Fibroblast of lung (primary cell): ENCODE measurements around the gene PLA1A. TPM values are rescaled to one million over a fixed set of nuclear protein-coding genes. Genes with fewer than 3 reads are reported as not detected.

ENCODE experiments used
- DNase-seq, 2 donors: peaks; one replicate each; pipeline versions ENCODE4 v3.0.0 to v3.0.0-alpha.2; 2010; ENCODE audit warnings: low read depth in 2 of 2
- H2AFZ ChIP-seq: 2 replicates; pipeline ENCODE4 v1.5.1; 2012; ENCODE audit warnings: low read length, control low read depth, inconsistent platforms
- H3K27ac ChIP-seq: 2 replicates; pipeline ENCODE4 v1.5.1; 2011; ENCODE audit warnings: low read length, control low read depth; ENCODE audit not compliant: insufficient read depth
- H3K27me3 ChIP-seq: 2 replicates; pipeline ENCODE4 v1.5.1; 2011; ENCODE audit warnings: mild to moderate bottlenecking, low read length; ENCODE audit not compliant: control insufficient read depth, insufficient read depth
- H3K36me3 ChIP-seq: 2 replicates; pipeline ENCODE4 v1.5.1; 2011; ENCODE audit warnings: low read length; ENCODE audit not compliant: control insufficient read depth, insufficient read depth
- H3K4me1 ChIP-seq: 2 replicates; pipeline ENCODE4 v1.5.1; 2011; ENCODE audit warnings: low read length; ENCODE audit not compliant: control insufficient read depth, insufficient read depth; ENCODE audit errors: extremely low read depth
- H3K4me2 ChIP-seq: 2 replicates; pipeline ENCODE4 v1.5.1; 2011; ENCODE audit warnings: low read length, control low read depth; ENCODE audit not compliant: insufficient read depth; ENCODE audit errors: extremely low read depth
- H3K4me3 ChIP-seq, 4 experiments: fragments of 200-600 bp in 1 of 4; sonication (generic) in 1 of 4; replicated peaks in 1 of 4; 2 replicates each; pipeline ENCODE4 v1.5.1; 2011 to 2016; ENCODE audit warnings: low read length in 4 of 4, low read depth in 3 of 4, mild to moderate bottlenecking in 3 of 4, control low read depth in 2 of 4, inconsistent platforms in 1 of 4, mixed read lengths in 1 of 4; ENCODE audit not compliant: insufficient read depth in 1 of 4; ENCODE audit errors: control extremely low read depth in 1 of 4
- H3K79me2 ChIP-seq: 2 replicates; pipeline ENCODE4 v1.5.1; 2012; ENCODE audit warnings: mild to moderate bottlenecking, low read length, inconsistent platforms; ENCODE audit not compliant: control insufficient read depth, insufficient read depth
- H3K9ac ChIP-seq: 2 replicates; pipeline ENCODE4 v1.5.1; 2011; ENCODE audit warnings: mild to moderate bottlenecking, low read length, control low read depth; ENCODE audit not compliant: insufficient read depth
- H3K9me3 ChIP-seq: 2 replicates; pipeline ENCODE4 v1.5.1; 2012; ENCODE audit warnings: low read depth, low read length; ENCODE audit not compliant: control insufficient read depth, insufficient read depth
- H4K20me1 ChIP-seq: 2 replicates; pipeline ENCODE4 v1.5.1; 2011; ENCODE audit warnings: low read length; ENCODE audit not compliant: control insufficient read depth, insufficient read depth; ENCODE audit errors: extremely low read depth
- EZH2 ChIP-seq: IDR thresholded peaks from 2 replicates; pipeline ENCODE4 v1.5.1; 2012; ENCODE audit warnings: low read length, control low read depth, mild to moderate bottlenecking; ENCODE audit errors: missing control alignments
- polyA minus RNA-seq: library from RNA; depleted of rRNA, polyadenylated mRNA; stranded (reverse); fragments of >200 nt; gene quantifications from 2 replicates; pipeline ENCODE4 v1.2.3, GENCODE V29; 2011; ENCODE audit warnings: low replicate concordance
- polyA plus RNA-seq, 2 donors: library from polyadenylated mRNA; depleted of rRNA in 1 of 2; stranded (reverse) in 1 of 2; unstranded in 1 of 2; fragments of >200 nt; gene quantifications; 2 replicates each; pipeline ENCODE4 v1.2.1, GENCODE V29; 2011 to 2012; ENCODE audit warnings: missing spikeins in 1 of 2
- total RNA-seq: library from RNA; depleted of rRNA; stranded (reverse); fragments of >200 nt; gene quantifications from 2 replicates; pipeline ENCODE4 v1.2.1, GENCODE V29; 2014
- TF ChIP-seq, protein P1 (sequence below), 2 donors: IDR thresholded peaks in 1 of 2; conservative IDR thresholded peaks in 1 of 2; 1 replicate in 1 of 2; 2 replicates in 1 of 2; pipeline ENCODE4 v1.5.1; 2011 to 2012; ENCODE audit warnings: low read length in 2 of 2, control low read depth in 1 of 2, inconsistent platforms in 1 of 2, low read depth in 1 of 2, mild to moderate bottlenecking in 1 of 2

The PLA1A gene, protein sequence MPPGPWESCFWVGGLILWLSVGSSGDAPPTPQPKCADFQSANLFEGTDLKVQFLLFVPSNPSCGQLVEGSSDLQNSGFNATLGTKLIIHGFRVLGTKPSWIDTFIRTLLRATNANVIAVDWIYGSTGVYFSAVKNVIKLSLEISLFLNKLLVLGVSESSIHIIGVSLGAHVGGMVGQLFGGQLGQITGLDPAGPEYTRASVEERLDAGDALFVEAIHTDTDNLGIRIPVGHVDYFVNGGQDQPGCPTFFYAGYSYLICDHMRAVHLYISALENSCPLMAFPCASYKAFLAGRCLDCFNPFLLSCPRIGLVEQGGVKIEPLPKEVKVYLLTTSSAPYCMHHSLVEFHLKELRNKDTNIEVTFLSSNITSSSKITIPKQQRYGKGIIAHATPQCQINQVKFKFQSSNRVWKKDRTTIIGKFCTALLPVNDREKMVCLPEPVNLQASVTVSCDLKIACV
- total RNA-seq: under 0.01 and 0.26 TPM in 2 replicates
- polyA plus RNA-seq: not detected in 2 replicates
- polyA plus RNA-seq (2012): not detected in 2 replicates
- polyA minus RNA-seq: not detected in 2 replicates

DNA sequence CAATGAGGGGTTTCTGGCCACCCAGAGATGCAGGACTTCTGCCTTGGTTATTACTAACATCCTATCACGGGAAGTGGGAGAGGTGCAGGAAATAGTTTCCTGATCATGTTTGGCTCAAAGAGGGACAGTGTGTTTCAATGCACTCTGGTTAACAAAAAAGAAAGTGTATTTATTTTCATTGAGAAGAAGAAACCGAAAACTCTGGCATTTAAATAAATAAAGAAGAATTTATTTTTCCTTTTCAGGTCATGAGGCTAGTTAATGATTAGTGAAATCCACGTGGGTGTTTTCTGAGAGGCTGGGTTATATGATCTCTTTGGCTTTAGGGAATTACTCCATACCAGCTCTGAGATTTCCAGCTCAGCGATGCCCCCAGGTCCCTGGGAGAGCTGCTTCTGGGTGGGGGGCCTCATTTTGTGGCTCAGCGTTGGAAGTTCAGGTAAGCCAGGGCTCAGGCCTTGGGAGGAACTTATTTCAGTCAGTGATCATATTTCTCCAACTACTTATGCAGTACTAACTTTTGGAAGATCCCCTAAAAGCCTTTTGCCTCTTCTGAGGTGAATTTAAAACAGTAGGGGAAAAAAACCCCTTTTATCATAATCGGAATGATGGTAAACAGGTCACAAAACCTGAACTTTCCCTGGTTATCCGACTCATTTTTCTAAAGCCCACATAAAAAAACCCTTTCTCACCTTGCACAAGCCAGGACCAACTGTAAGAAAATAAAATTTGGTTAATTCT is at the start of gene PLA1A:
TSS of gene PLA1A (plus strand) at position 338 of the 741 bp plus-strand sequence. CDS start at position 367, 29 bp downstream.
- no peak within 1 kb of the TSS for H3K9ac ChIP-seq
- H3K4me1 ChIP-seq: no peaks in the 10 kb centered on the region
- no peaks in the 10 kb centered on the region for H3K36me3 ChIP-seq
- no peak for DNase-seq
- no peaks in the 10 kb centered on the region for H3K27me3 ChIP-seq
- no peaks in the 10 kb centered on the region for H3K79me2 ChIP-seq
- H3K4me3 ChIP-seq: no peak within 1 kb of the TSS
- no peaks in the 10 kb centered on the region for H4K20me1 ChIP-seq
- TF ChIP-seq, protein P1, sequence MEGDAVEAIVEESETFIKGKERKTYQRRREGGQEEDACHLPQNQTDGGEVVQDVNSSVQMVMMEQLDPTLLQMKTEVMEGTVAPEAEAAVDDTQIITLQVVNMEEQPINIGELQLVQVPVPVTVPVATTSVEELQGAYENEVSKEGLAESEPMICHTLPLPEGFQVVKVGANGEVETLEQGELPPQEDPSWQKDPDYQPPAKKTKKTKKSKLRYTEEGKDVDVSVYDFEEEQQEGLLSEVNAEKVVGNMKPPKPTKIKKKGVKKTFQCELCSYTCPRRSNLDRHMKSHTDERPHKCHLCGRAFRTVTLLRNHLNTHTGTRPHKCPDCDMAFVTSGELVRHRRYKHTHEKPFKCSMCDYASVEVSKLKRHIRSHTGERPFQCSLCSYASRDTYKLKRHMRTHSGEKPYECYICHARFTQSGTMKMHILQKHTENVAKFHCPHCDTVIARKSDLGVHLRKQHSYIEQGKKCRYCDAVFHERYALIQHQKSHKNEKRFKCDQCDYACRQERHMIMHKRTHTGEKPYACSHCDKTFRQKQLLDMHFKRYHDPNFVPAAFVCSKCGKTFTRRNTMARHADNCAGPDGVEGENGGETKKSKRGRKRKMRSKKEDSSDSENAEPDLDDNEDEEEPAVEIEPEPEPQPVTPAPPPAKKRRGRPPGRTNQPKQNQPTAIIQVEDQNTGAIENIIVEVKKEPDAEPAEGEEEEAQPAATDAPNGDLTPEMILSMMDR (conservative IDR thresholded peaks at IDR 0.05 in 1 of 2, IDR thresholded peaks at IDR 0.05 in 1 of 2; ENCODE audit: low read depth in 1 of 2, low read length in 2 of 2): no peak
- no peak for TF ChIP-seq EZH2
- H3K4me2 ChIP-seq: no peak within 1 kb of the TSS
- H2AFZ ChIP-seq: no peak within 1 kb of the TSS
- H3K27ac ChIP-seq: no peak within 1 kb of the TSS
- H3K9me3 ChIP-seq: no peaks in the 10 kb centered on the region

DNA sequence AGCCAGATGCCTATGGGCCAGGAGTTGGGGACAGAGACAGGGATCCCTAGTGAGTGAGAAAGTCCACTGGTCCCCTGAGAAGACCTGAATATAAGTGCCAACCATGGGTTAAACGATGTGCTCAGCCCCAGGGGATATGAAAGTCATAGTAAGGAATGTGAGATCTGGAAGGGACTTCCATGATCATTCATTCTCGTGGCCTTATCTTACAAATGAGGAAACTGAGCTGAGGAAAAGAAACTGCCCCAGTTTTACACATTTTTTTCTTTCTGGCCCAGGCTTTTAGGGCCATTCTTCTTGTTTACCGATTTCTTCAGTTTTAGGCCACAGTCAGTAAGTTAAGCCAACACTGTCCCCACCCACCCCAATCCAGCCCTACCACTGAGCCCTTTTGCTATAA is 49.3 kb upstream of the PLA1A start:
- Histone ChIP-seq H3K27me3 (no peaks in the 10 kb centered on the region), H3K79me2 (no peaks in the 10 kb centered on the region), H3K4me3 (no peak overlapping the region), H3K27ac (no peak overlapping the region), H3K4me1 (no peaks in the 10 kb centered on the region), H4K20me1 (no peaks in the 10 kb centered on the region), H2AFZ (no peak overlapping the region), H3K36me3 (no peaks in the 10 kb centered on the region), H3K9ac (no peak overlapping the region), H3K9me3 (no peaks in the 10 kb centered on the region), H3K4me2 (no peak overlapping the region)
- TF ChIP-seq, protein P1 (conservative IDR thresholded peaks at IDR 0.05 in 1 of 2, IDR thresholded peaks at IDR 0.05 in 1 of 2; ENCODE audit: low read depth in 1 of 2, low read length in 2 of 2): no peak
- TF ChIP-seq EZH2: no peak
- DNase-seq: no peak
